ENCODE data around the gene TMC1. TPM values are rescaled to one million over a fixed set of nuclear protein-coding genes. Genes with fewer than 3 reads are reported as not detected.

The TMC1 gene
- total and polyA plus RNA-seq, 2 donors from 2014 or later = 0.25 to 1.2 TPM

DNA sequence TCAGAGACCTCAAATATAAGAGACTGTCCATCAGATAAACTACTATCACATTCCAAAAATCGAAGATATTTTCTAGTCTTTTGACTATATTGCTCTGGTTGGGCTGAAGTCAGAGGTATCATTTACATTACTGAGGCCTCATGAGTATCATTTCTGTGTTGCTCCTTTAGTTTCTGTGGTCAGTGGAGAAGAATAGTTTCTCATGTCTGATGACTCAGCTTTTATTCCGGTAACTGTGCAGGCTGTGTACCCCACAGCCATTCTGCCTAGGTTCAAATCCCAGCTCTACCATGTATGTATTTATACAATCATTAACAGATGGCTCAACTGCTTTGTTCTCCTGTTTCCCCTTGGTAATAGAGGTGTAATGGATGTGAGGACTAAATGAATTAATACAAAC, 252.2 kb downstream of the TMC1 start:
- Histone ChIP-seq H3K4me3 (ENCODE audit: low read length in 3 of 3) (no peak overlapping the region), H3K27me3 (ENCODE audit: control insufficient read depth, insufficient read depth, low read length) (no peaks in the 10 kb centered on the region), H3K9me3 (ENCODE audit: control insufficient read depth in 2 of 3, insufficient read depth in 1 of 3, low read length in 3 of 3) (no peaks in the 10 kb centered on the region), H3K36me3 (ENCODE audit: control insufficient read depth in 2 of 3, insufficient read depth in 3 of 3, low read length in 3 of 3) (no peaks in the 10 kb centered on the region), H3K27ac (ENCODE audit: low read depth in 2 of 2, low read length in 2 of 2) (no peak overlapping the region), H3K4me1 (ENCODE audit: control insufficient read depth in 2 of 3, insufficient read depth in 2 of 3, low read depth in 1 of 3, low read length in 3 of 3) (no peaks in the 10 kb centered on the region), H3K9ac (ENCODE audit: low read length in 3 of 3) (no peak overlapping the region)
- DNase-seq (no peak), FAIRE-seq (no peak)
- intact Hi-C loops (cut with DNase I) = no loop called here
- TF ChIP-seq CTCF (IDR thresholded peaks at IDR 0.05; ENCODE audit: borderline replicate concordance, extremely low read depth, insufficient read depth) = no peak

DNA sequence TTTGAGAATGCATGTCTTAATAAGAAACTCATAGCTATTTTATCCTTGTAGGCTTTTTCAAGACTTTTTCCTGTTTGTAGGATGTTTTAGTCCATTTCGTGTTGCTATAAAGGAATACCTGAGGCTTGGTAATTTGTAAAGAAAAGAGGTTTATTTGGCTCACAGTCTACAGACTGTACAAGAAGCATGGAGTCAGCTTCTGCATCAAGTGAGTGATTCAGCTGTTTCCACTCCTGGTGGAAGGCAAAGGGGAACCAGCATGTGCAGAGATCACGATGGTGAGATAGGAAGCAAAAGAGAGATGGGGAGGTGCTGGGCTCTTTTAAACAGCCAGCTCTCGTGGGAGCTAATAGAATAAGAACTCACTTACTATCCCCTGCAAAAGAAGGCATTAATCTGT, 254.2 kb downstream of the TMC1 start:
- Histone ChIP-seq H3K4me1 (ENCODE audit: control insufficient read depth in 2 of 3, insufficient read depth in 2 of 3, low read depth in 1 of 3, low read length in 3 of 3) (no peaks in the 10 kb centered on the region), H3K27ac (ENCODE audit: low read depth in 2 of 2, low read length in 2 of 2) (no peak overlapping the region), H3K4me3 (ENCODE audit: low read length in 3 of 3) (no peak overlapping the region), H3K36me3 (ENCODE audit: control insufficient read depth in 2 of 3, insufficient read depth in 3 of 3, low read length in 3 of 3) (no peaks in the 10 kb centered on the region), H3K27me3 (ENCODE audit: control insufficient read depth, insufficient read depth, low read length) (no peaks in the 10 kb centered on the region), H3K9ac (ENCODE audit: low read length in 3 of 3) (no peak overlapping the region), H3K9me3 (ENCODE audit: control insufficient read depth in 2 of 3, insufficient read depth in 1 of 3, low read length in 3 of 3) (no peaks in the 10 kb centered on the region)
- no peak for DNase-seq
- FAIRE-seq = no peak
- intact Hi-C loops (cut with DNase I) = no loop called here
- TF ChIP-seq CTCF (IDR thresholded peaks at IDR 0.05; ENCODE audit: borderline replicate concordance, extremely low read depth, insufficient read depth) = no peak

GRCh38 chr9:72779614-72780013, 258.2 kb downstream of the TMC1 start:
- FAIRE-seq = no peak
- no peaks in the 10 kb centered on the region for H3K9me3 ChIP-seq (ENCODE audit: control insufficient read depth in 2 of 3, insufficient read depth in 1 of 3, low read length in 3 of 3)
- H3K4me1 ChIP-seq (ENCODE audit: control insufficient read depth in 2 of 3, insufficient read depth in 2 of 3, low read depth in 1 of 3, low read length in 3 of 3) = no peaks in the 10 kb centered on the region
- no peak for TF ChIP-seq CTCF (IDR thresholded peaks at IDR 0.05; ENCODE audit: borderline replicate concordance, extremely low read depth, insufficient read depth)
- H3K9ac ChIP-seq (ENCODE audit: low read length in 3 of 3) = no peak overlapping the region
- no peak for DNase-seq
- no peaks in the 10 kb centered on the region for H3K27me3 ChIP-seq (ENCODE audit: control insufficient read depth, insufficient read depth, low read length)
- H3K27ac ChIP-seq (ENCODE audit: low read depth in 2 of 2, low read length in 2 of 2) = no peak overlapping the region
- H3K4me3 ChIP-seq (ENCODE audit: low read length in 3 of 3) = no peak overlapping the region
- H3K36me3 ChIP-seq (ENCODE audit: control insufficient read depth in 2 of 3, insufficient read depth in 3 of 3, low read length in 3 of 3) = no peaks in the 10 kb centered on the region
- intact Hi-C loops (cut with DNase I) = no loop called here

GRCh38 chr9:72786948-72787347, 265.5 kb downstream of the TMC1 start:
- no peak for FAIRE-seq
- TF ChIP-seq CTCF (IDR thresholded peaks at IDR 0.05; ENCODE audit: borderline replicate concordance, extremely low read depth, insufficient read depth) = no peak
- Histone ChIP-seq H3K4me3 (ENCODE audit: low read length in 3 of 3) (no peak overlapping the region), H3K9ac (ENCODE audit: low read length in 3 of 3) (no peak overlapping the region), H3K36me3 (ENCODE audit: control insufficient read depth in 2 of 3, insufficient read depth in 3 of 3, low read length in 3 of 3) (no peaks in the 10 kb centered on the region), H3K27me3 (ENCODE audit: control insufficient read depth, insufficient read depth, low read length) (no peaks in the 10 kb centered on the region), H3K4me1 (ENCODE audit: control insufficient read depth in 2 of 3, insufficient read depth in 2 of 3, low read depth in 1 of 3, low read length in 3 of 3) (no peaks in the 10 kb centered on the region), H3K27ac (ENCODE audit: low read depth in 2 of 2, low read length in 2 of 2) (no peak overlapping the region), H3K9me3 (ENCODE audit: control insufficient read depth in 2 of 3, insufficient read depth in 1 of 3, low read length in 3 of 3) (no peaks in the 10 kb centered on the region)
- intact Hi-C loops (cut with DNase I) = no loop called here
- DNase-seq = no peak
